HG03378 (cell line): ENCODE data around the gene NCAM1.

ENCODE experiments used
- ATAC-seq: cut with Tn5 transposase; IDR thresholded peaks from one replicate; pipeline ENCODE4 v1.9.1; 2021; ENCODE audit warnings: mild to moderate bottlenecking, moderate library complexity; ENCODE audit not compliant: unreplicated experiment

The NCAM1 gene

DNA sequence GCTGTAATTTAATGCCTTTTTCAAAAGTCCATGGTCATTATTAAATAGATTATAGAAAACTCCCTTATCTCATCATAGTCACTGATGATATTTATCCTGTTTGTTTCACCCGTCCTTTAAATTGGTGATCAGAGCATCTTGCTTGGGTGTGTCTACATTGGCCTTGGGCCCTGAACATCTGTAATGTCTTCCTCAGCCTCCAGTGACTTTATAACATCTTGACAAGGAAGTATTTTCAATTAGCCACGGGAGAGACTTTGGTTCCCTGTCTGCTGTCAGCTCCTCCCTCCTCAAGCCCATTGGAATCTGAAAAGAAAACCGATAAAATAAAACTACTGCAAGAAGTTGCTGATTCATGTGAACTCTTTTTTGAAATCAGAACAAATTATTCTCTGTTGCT, 236.2 kb downstream of the NCAM1 start:
- ATAC-seq, result no peak

GRCh38 chr11:113198972-113199661, 237.9 kb downstream of the NCAM1 start:
- ATAC-seq, result no peak

DNA sequence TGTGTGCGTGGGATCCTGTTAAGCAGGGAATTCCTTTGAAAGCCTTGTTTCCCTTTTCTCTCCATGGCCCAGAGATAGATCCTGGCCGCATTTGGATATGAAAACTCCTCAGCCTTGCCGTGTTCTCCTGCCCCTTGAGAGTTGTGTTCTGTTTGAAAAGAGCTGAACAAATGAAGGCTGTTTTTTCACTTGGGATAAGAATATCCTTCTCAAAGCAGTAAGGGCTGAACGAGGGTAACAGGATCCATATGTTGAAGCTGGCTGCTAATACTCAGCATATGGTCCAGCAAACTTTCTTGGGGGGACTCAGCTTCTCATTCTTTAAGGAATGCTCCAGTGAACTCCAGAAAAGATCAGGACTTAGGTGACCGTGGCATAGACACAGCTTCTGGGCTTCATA, 238.6 kb downstream of the NCAM1 start:
- ATAC-seq, result no peak

- ATAC-seq, result no peak
Observed at GRCh38 chr11:113201054-113201818, 240.0 kb downstream of the NCAM1 start.

GRCh38 chr11:113202431-113202830, 241.2 kb downstream of the NCAM1 start:
- no peak for ATAC-seq

DNA sequence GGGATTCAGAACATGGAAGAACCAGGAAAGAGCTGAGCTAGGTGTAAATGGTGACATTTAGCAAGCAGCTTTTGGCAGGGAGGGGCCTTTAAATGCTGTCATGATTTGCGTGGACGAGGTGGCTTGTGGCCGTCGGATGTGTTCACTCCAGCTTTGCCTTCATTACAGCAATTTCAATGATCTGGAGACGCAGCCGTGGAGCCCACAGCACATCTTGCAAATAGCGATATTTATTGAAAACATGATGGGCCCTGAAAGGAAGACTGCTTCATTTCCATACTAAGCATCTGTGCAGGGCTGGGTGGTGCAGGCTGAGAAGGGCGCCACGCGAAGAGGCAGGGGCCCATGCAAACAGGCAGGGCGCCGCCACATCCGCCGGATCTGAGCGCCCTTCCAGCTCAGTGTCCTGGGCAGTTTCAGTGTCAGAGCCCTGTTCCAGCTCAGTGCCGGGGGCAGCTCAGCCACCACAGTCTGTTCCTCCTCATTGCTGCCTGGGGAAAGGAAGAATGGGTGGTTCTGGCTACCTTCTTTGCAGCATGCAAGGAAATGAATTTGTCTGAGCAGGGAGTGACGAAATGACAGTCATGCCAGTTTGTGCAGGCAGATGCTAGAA, 242.0 kb downstream of the NCAM1 start:
- ATAC-seq, result no peak

DNA sequence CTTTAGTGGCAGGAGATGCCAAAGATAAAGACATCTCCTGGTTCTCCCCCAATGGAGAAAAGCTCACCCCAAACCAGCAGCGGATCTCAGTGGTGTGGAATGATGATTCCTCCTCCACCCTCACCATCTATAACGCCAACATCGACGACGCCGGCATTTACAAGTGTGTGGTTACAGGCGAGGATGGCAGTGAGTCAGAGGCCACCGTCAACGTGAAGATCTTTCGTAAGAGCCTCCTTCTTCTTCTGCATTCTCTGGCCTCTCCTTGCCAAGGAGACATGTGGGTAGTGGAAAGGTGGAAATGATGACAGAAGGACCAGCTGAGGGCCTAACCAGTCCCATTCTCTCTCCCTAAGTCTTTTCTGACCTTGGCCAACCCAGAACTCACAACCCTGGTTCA, 243.1 kb downstream of the NCAM1 start:
- ATAC-seq, result no peak

- no peak for ATAC-seq
Observed at GRCh38 chr11:113213549-113213948, 252.3 kb downstream of the NCAM1 start.

GRCh38 chr11:113222241-113222640, 261.0 kb downstream of the NCAM1 start:
- no peak for ATAC-seq

DNA sequence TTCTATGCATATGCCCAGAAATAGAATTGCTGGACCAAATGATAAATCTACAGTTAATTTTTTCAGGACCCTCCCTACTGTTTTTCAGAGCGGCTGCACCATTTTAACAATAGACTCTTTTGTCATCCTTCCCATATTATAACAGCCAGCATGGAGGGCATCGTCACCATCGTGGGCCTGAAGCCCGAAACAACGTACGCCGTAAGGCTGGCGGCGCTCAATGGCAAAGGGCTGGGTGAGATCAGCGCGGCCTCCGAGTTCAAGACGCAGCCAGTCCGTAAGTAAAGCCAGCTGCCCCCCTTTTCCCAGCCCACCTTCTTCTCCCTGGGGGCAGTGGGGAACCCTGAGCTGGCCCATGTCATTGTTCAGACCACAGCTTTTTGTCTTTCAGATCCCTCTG, 273.7 kb downstream of the NCAM1 start:
- ATAC-seq, result no peak

- ATAC-seq, result no peak
Observed at GRCh38 chr11:113237261-113237660, 276.0 kb downstream of the NCAM1 start.

- no peak for ATAC-seq
Observed at GRCh38 chr11:113238721-113239120, 277.5 kb downstream of the NCAM1 start.

GRCh38 chr11:113240389-113240788, 279.2 kb downstream of the NCAM1 start:
- no peak for ATAC-seq

GRCh38 chr11:113240790-113241635, 279.8 kb downstream of the NCAM1 start:
- ATAC-seq, result no peak

DNA sequence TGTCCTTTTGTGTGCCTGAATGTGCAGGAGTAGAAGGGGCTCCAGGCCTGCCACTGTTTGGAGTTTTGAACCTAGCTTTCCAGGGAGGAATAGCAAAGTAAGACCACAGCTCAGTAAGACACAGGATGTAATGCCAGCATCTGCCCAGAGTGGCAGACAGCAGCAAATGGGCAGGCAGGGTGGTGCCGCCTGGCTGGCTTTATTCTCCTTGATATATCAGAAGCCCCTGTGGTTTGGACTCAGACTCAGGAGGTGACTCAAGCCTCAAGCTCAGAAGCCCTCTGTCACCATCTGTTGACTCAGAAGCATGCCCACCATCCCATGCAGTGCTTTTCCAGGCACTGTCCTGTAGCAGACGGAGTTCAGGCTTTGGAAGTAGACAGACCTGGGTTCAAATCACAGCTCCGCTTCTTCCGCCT, 280.4 kb downstream of the NCAM1 start:
- ATAC-seq, result no peak

GRCh38 chr11:113242060-113242459, 280.8 kb downstream of the NCAM1 start:
- no peak for ATAC-seq

- no peak for ATAC-seq
Observed at GRCh38 chr11:113242767-113243397, 281.7 kb downstream of the NCAM1 start.

DNA sequence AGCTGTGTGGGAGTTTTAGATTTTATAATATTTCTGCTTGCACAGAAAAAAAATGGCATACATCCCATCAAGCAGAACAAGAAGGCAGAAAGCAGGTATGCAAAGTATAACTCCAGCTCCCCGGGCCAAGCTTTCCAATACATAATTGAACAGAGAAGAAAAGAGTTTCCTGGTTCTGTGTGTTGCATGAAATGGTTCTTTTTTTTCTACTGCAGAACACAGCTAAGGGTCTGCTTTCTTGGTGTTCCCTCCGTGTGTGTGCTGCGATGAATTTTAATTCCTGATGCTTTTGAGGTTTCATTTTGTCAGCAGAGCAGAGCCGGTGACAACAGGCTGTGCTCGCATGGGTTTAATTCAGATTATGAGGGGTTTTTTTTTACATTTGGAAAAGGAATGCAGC, 282.5 kb downstream of the NCAM1 start:
- ATAC-seq, result no peak

DNA sequence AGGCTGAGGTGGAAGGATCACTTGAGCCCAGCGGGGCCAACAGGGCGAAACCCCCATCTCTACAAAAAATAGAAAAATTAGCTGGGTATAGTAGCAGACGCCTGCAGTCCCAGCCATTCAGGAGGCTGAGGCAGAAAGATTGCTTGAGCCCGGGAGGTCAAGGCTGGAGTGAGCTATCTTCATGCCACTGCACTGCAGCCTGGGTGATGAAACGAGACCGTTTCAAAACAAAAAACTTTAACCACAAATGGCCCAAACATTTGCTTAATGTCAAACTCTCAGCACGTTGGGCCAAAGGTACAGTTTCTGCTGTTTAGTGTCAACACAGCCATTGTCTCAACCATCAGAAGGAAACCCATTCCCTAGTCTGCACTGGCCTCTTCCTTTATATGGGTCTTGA, 284.0 kb downstream of the NCAM1 start:
- no peak for ATAC-seq

DNA sequence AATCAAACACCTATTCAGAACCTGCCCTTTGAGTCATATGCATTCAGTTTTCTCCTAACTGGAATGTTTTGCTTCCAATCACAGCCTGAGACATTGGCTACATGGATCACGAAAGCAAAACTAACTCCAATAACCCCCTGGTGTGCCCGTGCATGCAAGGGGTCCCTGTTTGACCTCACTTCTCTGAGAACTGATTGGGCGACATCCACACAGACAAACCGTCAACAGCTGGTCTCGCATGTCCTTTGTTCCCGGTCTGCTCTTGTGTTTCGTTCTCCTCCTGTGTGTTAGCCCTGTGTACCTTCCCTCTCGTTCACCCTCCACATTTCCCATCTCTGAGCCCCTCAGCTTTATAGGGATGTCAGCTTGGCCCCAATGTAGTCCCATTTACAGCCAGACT, 286.0 kb downstream of the NCAM1 start:
- ATAC-seq, result no peak

GRCh38 chr11:113247966-113248365, 286.7 kb downstream of the NCAM1 start:
- no peak for ATAC-seq
